H54 (cell line): ENCODE measurements around the gene RASGRP1.
"Not testable (repeated sequence)": the region's sequence is repeated elsewhere in the genome, so short reads cannot be mapped to it uniquely, and the experiment has no call there.

ENCODE experiments used
- DNase-seq: peaks from one replicate; pipeline ENCODE4 v3.0.0; 2011; ENCODE audit warnings: low spot score, mixed read lengths; ENCODE audit not compliant: insufficient read length
- FAIRE-seq: peaks from 3 replicates; lab custom pipeline; 2011; peaks lifted over from hg19 to GRCh38; lab: Jason Lieb, UNC
- POLR2A ChIP-seq: IDR thresholded peaks from 2 replicates; pipeline ENCODE4 v1.6.1; 2011; ENCODE audit warnings: low read depth, mild to moderate bottlenecking, low read length

Gene RASGRP1

DNA sequence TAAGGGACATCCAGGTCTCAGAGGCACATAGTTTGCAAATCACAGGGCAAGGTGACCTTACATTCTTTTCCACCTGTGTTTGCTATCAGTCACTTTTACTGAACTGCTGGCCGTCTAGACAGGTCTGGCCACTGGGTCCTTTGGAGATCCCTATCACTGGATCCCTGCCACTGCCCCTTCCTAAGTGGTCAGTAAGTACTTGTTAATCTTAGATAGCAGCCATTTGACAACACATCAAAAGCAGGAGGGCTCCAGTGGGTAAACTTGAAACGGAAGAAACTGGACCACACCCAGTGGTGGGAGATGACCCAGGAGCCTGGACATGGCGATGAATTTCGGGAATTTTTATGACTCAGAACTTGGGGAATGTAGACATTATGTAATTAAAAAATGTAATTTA, 28.9 kb upstream of the RASGRP1 start:
- no peak for TF ChIP-seq POLR2A
- DNase-seq (no peak), FAIRE-seq (no peak)

DNA sequence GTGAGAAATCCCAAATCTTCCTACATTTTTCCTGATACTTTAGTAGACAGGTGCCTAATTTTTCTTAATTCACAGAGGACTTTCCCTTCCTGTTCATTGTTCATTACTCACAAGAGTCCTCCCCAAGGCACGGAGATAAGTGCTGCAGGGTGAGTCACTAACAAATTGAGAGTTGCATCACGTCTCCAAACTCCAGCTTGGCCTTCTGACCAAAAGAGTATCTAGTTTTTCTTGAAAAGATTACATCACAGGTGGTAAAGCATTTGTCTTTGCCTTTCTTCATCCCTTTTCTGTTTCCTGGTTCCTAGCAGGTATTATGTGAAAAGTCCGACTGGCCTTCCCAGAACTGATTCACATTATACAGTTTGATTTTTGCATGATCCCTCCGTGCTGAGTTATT, 24.9 kb upstream of the RASGRP1 start:
- FAIRE-seq (peak; percentile 38), DNase-seq (peak; percentile 23)
- no peak for TF ChIP-seq POLR2A

DNA sequence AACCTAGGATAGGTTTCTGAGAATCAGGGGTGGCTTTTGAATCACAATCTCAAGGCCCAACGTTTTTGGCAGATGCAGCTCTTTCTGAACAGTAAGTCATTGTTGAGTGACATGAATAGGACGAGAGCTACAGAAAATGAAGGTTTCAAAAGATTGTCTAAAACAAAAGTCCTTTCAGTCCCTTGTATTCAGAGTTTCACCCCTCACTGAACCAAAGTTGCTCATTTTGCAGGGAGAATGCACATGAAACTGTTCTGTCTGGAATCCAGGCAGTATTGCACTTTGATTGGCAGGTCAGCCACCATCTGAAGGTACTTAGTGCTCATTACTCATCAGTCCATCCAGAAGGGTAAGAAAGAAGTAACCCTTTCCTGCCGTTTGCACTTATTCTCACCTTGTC, 24.1 kb upstream of the RASGRP1 start:
- DNase-seq = no peak
- no peak for FAIRE-seq
- no peak for TF ChIP-seq POLR2A

DNA sequence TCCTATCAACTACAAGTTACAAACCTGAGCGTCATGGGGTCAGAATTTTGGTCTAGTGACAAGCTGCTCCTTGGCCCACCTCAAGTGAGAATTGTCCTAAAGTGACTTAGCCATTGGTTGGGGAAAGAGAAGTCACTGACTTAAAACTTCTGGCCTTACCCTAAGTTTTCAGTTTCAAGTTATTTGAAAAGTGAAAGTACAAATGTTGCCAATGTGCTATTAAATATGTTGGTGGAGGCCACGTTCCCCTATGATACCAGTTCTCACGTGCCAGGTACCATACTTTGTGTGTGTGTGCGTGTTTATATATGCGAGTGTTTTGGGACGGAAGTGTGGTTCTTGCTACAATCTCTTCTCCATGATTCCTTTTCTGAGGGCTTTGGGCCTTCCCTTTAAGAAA, 22.6 kb upstream of the RASGRP1 start:
- TF ChIP-seq POLR2A = no peak
- no peak for FAIRE-seq
- no peak for DNase-seq

DNA sequence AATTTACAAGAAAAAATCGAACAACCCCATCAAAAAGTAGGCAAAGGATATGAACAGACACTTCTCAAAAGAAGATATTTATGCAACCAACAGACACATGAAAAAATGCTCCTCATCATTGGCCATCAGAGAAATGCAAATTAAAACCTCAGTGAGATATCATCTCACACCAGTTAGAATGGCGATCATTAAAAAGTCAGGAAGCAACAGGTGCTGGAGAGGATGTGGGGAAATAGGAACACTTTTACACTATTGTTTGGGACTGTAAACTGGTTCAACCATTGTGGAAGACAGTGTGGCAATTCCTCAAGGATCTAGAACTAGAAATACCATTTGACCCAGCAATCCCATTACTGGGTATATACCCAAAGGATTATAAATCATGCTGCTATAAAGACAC, 21.4 kb upstream of the RASGRP1 start:
- not testable (repeated sequence) for FAIRE-seq

DNA sequence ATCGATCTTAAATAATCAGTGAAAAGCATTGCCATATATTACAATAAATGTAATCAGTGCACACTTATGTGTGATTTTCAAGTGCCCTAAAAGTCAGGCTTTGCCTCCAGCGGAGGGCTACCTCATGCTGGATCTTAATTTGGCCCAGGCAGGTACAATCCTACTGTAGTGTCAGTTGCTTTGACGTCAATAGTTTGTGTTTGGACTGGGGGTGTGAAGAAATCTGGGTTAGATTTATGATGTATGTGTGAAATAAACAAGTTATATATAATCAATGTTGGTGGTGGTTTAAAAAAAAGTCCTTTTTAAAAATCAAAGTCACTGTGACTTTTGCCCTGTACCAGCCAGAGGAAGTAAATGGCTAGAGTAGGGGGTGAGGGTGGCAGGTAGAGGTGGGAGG, 14.0 kb upstream of the RASGRP1 start:
- FAIRE-seq (no peak), DNase-seq (no peak)
- no peak for TF ChIP-seq POLR2A

More for the DNA sequence above, 21.4 kb upstream of the RASGRP1 start:
- DNase-seq = not testable (repeated sequence)

DNA sequence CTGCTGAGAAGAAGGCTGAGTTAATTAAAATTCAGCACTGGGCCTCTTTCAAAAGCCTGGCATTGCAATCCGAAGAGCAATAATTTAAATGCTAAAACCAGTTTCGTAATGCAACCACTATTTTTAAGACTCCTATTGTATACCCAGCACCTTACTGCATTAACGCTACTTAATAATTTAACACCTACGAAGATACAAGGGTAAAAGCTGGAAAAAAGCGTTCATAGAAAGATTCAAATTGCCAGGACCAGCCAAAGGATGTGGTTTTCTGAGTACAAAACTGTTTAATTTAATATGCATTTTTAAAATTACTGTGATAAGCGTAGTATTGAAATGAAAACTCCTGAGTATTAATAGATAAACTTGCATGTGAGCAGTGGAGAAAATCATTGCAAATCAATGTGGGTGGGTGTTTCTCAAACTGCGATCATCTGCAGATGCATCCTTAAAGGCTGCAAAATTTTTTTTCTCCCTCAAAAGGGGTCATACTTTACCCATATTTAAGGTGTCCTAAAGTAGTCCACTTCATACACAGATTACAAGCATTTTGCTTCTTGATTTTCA, 12.9 kb upstream of the RASGRP1 start:
- FAIRE-seq (no peak), DNase-seq (no peak)
- no peak for TF ChIP-seq POLR2A

DNA sequence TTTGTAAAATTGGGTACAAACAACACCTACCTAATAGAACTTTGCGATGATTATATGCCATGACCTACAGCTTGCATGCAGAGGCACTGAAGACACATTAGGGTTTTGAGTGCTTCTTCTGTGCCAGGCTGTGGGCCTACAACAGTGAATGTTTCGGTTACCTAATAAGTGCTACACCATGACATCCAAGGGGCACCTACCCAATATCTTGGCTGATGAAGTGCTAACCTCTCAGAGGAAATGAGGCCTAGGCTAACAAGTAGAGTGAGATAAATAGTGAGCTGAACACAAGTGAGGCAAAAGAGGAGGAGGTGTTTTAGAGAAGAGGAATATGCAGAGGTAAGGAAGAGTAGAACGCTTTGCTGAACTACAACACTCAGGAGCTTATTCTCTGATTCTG, 12.2 kb upstream of the RASGRP1 start:
- FAIRE-seq (no peak), DNase-seq (no peak)
- no peak for TF ChIP-seq POLR2A

DNA sequence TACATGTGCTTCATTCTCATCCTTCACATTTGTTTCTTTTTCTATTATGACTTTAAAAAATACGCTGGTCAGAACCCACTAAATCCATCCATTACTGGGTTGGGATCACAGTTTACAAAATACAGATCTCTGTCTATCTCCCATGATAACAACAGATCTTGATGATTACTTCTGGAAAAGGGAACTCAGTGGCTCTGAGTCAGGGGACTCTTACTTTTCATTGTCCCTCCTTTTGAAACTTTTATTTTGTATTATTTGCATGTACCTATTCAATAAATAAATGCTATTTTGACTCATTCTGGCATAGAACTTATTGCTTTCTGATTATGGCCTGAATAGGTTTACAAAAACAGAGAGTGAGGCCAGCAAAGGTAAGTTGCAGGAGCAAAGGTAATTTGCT, 11.6 kb upstream of the RASGRP1 start:
- no peak for DNase-seq
- no peak for FAIRE-seq
- no peak for TF ChIP-seq POLR2A

DNA sequence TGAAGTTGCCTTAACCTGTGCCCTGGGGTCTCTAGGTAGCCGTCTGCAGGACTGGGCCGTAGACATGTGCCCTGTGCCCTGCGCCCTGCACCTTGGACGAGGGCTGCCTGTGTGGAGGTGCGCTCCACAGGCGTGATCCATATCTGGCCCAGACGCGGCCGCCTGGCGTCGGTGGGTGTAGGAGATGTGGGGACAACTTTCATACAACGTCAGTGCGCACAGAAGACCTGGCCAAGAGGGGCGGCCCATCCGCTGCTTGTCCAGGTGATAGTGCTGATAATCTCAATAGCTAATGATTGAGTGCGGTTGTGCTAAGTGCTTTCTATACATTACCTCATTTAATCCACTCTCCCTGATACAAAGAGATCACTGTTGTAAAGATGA, 665 bp upstream of the RASGRP1 start:
- no peak for TF ChIP-seq POLR2A
- no peak for DNase-seq
- FAIRE-seq = no peak

DNA sequence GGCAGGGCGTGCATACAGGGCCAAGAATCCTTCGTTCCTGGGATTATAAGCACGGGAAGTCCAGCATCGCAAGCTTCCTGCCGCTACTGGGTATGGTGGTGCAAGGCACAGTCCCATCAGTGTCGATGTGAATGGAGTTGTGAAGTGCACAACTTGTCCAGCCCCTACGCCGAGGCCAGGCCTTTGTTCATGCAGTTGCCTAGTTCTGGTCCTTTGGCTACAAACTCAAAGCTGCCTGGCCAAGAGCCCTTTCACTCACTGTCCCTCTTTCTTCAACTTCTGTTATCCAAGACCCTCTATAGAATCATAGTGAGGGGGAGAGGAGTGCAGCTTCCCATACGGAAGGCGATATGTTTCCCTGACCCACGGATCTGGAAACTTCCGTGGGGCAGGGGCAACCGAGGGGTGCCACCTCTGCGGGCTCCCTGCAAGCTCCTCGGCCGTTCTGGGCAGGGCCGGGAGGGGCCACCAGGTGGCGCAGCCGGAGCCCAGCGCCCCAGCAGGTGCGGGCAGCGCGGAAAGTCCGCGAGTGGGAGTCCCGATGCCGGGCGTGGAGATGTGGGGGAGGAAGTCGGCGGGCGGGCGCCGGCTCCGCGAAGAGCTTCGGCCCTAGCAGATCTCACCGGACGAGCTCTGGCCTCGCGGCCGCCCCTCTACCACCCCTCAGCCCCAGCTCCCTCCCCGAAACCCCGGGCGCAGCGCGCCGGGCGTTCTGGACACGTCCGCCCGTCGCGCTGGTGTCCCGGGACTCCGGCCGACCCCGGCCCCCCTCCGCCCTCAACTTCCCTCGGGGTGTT, 693 bp downstream of the RASGRP1 start:
- peak; percentile 55 for DNase-seq
- FAIRE-seq = no peak
- TF ChIP-seq POLR2A = no peak

DNA sequence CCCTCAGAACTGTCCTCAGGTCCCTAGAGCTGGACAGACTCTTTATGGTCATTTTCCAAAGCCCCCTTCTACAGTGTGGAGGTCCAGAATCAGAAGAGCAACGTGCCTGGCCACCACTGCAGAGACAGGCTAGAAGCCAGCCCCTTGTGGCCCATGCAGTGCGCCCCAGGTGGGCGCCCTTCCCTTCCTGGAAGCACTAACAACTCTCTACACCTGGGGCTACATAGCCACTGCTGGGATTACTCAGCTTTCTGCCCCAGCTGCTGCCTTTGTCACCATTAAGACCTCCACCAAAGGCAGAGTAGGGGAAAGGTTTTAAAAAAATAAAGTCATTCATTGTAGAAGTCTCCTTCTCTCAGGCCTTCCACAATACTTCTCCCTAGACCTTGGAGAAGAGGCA, 2.3 kb downstream of the RASGRP1 start:
- no peak for DNase-seq
- no peak for TF ChIP-seq POLR2A
- FAIRE-seq = no peak

DNA sequence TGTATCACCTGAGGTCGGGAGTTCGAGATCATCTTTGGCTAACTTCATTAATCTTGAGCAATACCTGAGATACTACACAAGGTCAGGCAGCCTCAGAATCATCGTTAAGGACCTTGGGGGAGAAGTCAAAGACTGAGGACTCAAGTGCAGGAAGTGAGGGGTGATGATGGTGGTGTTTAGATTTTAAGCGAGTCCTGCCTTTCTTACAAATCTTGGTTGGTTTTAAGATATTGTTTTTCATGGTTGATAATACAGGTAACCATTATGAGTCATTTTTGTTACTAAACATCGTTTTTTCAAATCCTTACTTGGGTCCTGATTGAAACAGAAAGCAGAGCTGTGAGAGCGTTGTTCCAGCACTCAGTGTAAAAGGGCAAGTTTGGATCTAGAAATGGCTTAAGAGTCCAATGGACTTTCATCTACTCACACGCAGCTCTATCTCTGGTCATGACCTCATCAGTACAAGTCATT, 4.1 kb downstream of the RASGRP1 start:
- DNase-seq (no peak), FAIRE-seq (no peak)

DNA sequence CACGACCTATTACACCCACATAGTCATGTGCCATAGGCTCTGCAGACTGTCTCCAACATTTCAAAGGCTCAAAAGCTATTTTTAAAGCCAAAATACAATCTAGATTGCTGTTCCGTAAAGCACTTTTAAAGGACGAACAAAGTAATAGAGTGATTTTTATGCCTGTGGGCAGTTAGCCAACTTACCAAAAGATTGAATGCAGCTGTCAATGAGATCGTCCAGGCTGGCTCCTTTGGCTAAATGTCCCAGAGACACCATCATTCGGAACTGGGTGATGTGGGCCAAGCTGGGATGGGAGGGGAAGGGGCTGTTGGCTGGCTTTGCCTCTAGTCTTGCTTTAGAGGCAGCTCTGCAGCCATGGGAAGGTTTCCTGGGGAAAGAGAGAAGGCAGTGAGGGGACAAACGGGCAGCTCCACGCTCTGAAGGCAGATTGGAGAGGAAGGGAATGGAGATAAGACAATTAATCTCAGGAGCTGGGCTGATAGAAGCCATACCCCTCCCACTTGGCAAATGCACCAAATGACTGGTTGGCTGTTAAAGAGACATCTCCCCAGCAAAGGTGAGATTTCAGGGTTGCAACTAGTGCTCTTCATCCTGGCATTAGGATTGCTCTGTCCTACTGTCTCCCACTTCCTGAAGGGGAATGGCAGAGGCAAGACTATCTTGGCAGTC, 4.8 kb downstream of the RASGRP1 start:
- FAIRE-seq (no peak), DNase-seq (no peak)
- TF ChIP-seq POLR2A = no peak

More for the DNA sequence above, 4.1 kb downstream of the RASGRP1 start:
- TF ChIP-seq POLR2A = no peak
